HUES6 (cell line): Measurements from ENCODE around the gene TAF9.

ENCODE experiments used
- H3K27ac ChIP-seq: 2 replicates; pipeline ENCODE4 v1.7.0; 2013; ENCODE audit warnings: low read depth, mild to moderate bottlenecking, low read length, inconsistent platforms
- H3K27me3 ChIP-seq: 2 replicates; pipeline ENCODE4 v1.6.1; 2013; ENCODE audit warnings: low read length; ENCODE audit not compliant: control insufficient read depth, insufficient read depth
- H3K36me3 ChIP-seq: 2 replicates; pipeline ENCODE4 v1.6.1; 2013; ENCODE audit warnings: low read length; ENCODE audit not compliant: control insufficient read depth, insufficient read depth
- H3K4me1 ChIP-seq: 2 replicates; pipeline ENCODE4 v1.6.1; 2013; ENCODE audit warnings: low read length; ENCODE audit not compliant: control insufficient read depth, insufficient read depth
- H3K4me3 ChIP-seq: 2 replicates; pipeline ENCODE4 v1.5.1; 2013; ENCODE audit warnings: low read depth, low read length
- H3K9ac ChIP-seq: one replicate; pipeline ENCODE4 v1.6.1; 2013; ENCODE audit warnings: mild to moderate bottlenecking, low read length
- H3K9me3 ChIP-seq: 2 replicates; pipeline ENCODE4 v1.6.1; 2013; ENCODE audit warnings: low read depth, low read length; ENCODE audit not compliant: control insufficient read depth, insufficient read depth

The TAF9 gene, protein sequence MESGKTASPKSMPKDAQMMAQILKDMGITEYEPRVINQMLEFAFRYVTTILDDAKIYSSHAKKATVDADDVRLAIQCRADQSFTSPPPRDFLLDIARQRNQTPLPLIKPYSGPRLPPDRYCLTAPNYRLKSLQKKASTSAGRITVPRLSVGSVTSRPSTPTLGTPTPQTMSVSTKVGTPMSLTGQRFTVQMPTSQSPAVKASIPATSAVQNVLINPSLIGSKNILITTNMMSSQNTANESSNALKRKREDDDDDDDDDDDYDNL

GRCh38 chr5:69369340-69370121, at the start of gene TAF9, which contains the start of the genes AK6 and RAD17:
Gene TAF9, minus strand, starts transcription at chr5:69369520. Its CDS starts 3,783 bp downstream, at chr5:69365737.
Gene AK6, minus strand, starts transcription at chr5:69369520. Its CDS starts 30 bp downstream, at chr5:69369490.
Gene RAD17, plus strand, starts transcription at chr5:69369818. Its CDS starts 2,391 bp downstream, at chr5:69372209.
- Histone ChIP-seq H3K27ac (peak within 1 kb of the TSS; percentile 97), H3K4me1 (peaks cover 6% of the 10 kb centered on the region), H3K36me3 (peaks cover 36% of the 10 kb centered on the region)

GRCh38 chr5:69418554-69418953, 49.2 kb upstream of the TAF9 start:
- Histone ChIP-seq H3K4me3 (no peak overlapping the region), H3K4me1 (peaks cover 10% of the 10 kb centered on the region; the same call in 1 of the 2 replicates), H3K36me3 (peaks cover 33% of the 10 kb centered on the region), H3K27ac (no peak overlapping the region), H3K9ac (no peak overlapping the region), H3K27me3 (peaks cover 4% of the 10 kb centered on the region; the same call in 1 of the 2 replicates), H3K9me3 (peaks cover 4% of the 10 kb centered on the region)

More at GRCh38 chr5:69369340-69370121, at the start of gene TAF9, which contains the start of the genes AK6 and RAD17:
- H3K4me3 ChIP-seq = peak within 1 kb of the TSS; percentile 87
- H3K9me3 ChIP-seq = no peaks in the 10 kb centered on the region
- peak within 1 kb of the TSS; percentile 99 for H3K9ac ChIP-seq
- no peaks in the 10 kb centered on the region for H3K27me3 ChIP-seq

GRCh38 chr5:69416699-69417098, 47.4 kb upstream of the TAF9 start:
- Histone ChIP-seq H3K27ac (no peak overlapping the region), H3K4me1 (peaks cover 10% of the 10 kb centered on the region; the same call in 1 of the 2 replicates), H3K9me3 (no peaks in the 10 kb centered on the region), H3K9ac (no peak overlapping the region), H3K36me3 (peaks cover 29% of the 10 kb centered on the region), H3K27me3 (peaks cover 4% of the 10 kb centered on the region; the same call in 1 of the 2 replicates), H3K4me3 (peak overlapping the region; percentile 77)

DNA sequence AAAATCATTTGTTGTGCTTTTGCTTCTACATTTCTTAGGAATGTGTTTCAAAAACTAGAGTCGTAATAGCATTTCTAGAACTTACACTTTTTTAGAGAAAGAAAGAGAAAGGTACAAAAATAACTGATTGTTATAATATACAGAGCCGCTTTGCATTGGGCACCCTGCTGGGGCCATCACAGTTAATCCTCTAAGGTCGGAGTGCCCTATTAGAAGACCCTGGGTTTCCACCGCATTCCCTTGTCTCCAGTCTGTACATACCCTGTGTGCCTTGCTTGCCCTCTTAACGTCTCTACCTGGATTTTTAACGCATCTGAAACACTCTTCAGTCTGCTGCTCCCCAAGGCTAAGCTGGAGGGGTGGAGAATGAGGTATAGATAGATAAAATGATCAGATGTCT, 46.9 kb upstream of the TAF9 start:
- Histone ChIP-seq H3K27ac (peak overlapping the region; percentile 86; the same call in 1 of the 2 replicates), H3K27me3 (peaks cover 4% of the 10 kb centered on the region; the same call in 1 of the 2 replicates), H3K4me3 (peak overlapping the region; percentile 77), H3K9me3 (no peaks in the 10 kb centered on the region), H3K36me3 (peaks cover 34% of the 10 kb centered on the region), H3K4me1 (peaks cover 10% of the 10 kb centered on the region; the same call in 1 of the 2 replicates), H3K9ac (peak overlapping the region; percentile 86)

GRCh38 chr5:69415584-69415958, 46.3 kb upstream of the TAF9 start:
- peaks cover 4% of the 10 kb centered on the region; the same call in 1 of the 2 replicates for H3K27me3 ChIP-seq
- H3K27ac ChIP-seq = peak overlapping the region; percentile 86
- peaks cover 30% of the 10 kb centered on the region for H3K36me3 ChIP-seq
- H3K4me1 ChIP-seq = peaks cover 10% of the 10 kb centered on the region; the same call in 1 of the 2 replicates
- H3K9ac ChIP-seq = peak overlapping the region; percentile 86
- no peaks in the 10 kb centered on the region for H3K9me3 ChIP-seq
- peak overlapping the region; percentile 77 for H3K4me3 ChIP-seq

DNA sequence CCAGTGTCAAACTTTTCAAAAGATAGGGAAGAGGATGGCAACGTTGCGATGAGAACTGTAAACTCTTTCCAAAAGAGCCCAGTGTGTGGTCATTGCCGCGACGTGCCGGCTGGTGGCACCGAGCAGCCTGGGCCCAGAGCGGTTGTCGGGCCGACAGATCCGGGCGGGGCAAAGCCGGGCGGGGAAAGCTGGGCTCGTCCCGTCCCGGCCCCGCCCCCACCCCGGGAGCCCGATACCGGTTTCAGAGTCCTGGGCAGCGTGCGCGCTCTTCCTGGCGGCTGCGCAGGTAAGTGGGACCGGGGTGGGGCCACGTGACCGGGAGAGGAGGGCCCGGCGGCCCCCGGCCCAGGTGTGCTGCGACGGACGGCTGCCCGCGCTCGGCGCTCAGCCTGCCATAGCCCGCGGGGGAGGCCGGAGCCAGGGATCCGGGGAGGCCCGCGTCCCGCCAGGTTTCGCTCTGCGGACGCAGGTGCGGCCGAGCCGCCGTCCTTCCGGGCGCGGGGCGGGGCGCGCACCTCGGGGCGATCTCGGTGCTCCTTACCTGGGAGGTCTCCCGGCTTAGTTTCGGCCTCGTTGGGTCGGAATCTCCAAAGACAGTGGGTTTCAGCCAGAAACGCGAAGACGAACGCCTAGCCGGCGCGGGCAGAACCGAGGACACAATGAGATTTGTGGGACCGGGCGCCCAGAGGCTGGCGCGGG, 45.7 kb upstream of the TAF9 start, which contains the start of gene MARVELD2:
Gene MARVELD2 (plus strand): TSS at position 232 of the 699 bp plus-strand sequence. CDS start 4,270 bp downstream, outside the sequence.
- peak within 1 kb of the TSS; percentile 86 for H3K9ac ChIP-seq
- peak within 1 kb of the TSS; percentile 77 for H3K4me3 ChIP-seq
- H3K27me3 ChIP-seq = peaks cover 4% of the 10 kb centered on the region; the same call in 1 of the 2 replicates
- peaks cover 31% of the 10 kb centered on the region for H3K36me3 ChIP-seq
- no peaks in the 10 kb centered on the region for H3K9me3 ChIP-seq
- peak within 1 kb of the TSS; percentile 86 for H3K27ac ChIP-seq
- H3K4me1 ChIP-seq = peaks cover 10% of the 10 kb centered on the region; the same call in 1 of the 2 replicates

GRCh38 chr5:69404659-69405330, 35.5 kb upstream of the TAF9 start:
- no peak overlapping the region for H3K4me3 ChIP-seq
- H3K9me3 ChIP-seq = no peaks in the 10 kb centered on the region
- H3K27me3 ChIP-seq = no peaks in the 10 kb centered on the region
- H3K4me1 ChIP-seq = no peaks in the 10 kb centered on the region
- H3K36me3 ChIP-seq = peaks cover 33% of the 10 kb centered on the region
- H3K9ac ChIP-seq = no peak overlapping the region
- H3K27ac ChIP-seq = no peak overlapping the region

DNA sequence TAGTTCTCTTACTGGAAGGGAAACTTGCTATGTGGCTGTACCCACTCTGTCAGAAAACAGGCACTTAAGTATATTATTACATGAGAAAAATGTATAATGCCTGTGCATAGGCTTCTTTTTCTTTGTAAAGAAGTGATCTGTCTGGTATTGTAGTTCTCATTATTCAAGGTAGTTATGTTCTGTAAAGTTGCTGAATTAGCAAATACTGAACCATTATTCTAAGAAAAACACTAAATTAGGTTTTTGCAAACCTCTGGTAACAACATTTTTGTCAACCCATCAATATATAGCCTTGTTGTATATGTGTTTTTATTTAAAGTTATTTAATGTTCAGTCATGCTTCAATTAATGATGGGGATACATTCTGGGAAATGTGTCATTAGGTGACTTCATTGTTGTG, 9.1 kb upstream of the TAF9 start:
- peaks cover 75% of the 10 kb centered on the region for H3K36me3 ChIP-seq
- H3K4me1 ChIP-seq = no peaks in the 10 kb centered on the region
- H3K9me3 ChIP-seq = no peaks in the 10 kb centered on the region
- H3K27ac ChIP-seq = no peak overlapping the region
- H3K9ac ChIP-seq = no peak overlapping the region
- no peak overlapping the region for H3K4me3 ChIP-seq
- no peaks in the 10 kb centered on the region for H3K27me3 ChIP-seq

DNA sequence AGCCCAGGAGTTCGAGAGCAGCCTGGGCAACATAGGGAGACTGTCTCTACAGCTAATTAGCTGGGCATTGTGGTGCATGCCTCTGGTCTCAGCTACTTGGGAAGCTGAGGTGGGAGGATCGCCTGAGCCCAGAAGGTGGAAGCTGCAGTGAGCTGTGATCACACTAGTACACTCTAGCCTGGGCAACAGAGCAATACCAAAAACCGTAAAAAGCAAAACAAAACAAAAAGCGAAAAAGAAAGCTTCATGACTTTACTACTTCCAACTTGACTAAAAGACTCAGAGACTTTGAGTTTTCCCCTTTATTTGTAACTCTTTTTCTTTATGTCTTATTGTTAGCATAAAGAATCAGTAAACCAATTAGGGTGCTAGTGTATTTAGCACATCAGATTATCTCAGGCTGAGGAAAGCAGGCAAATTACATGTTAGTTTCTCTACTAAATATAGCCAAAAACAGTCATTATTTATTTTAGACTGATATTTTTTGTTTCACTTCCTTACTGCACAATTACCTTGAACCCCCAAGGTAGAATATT, 5.7 kb upstream of the TAF9 start:
- Histone ChIP-seq H3K27ac (no peak overlapping the region), H3K36me3 (peaks cover 48% of the 10 kb centered on the region), H3K4me1 (no peaks in the 10 kb centered on the region), H3K27me3 (no peaks in the 10 kb centered on the region), H3K4me3 (no peak overlapping the region), H3K9ac (no peak overlapping the region), H3K9me3 (no peaks in the 10 kb centered on the region)

GRCh38 chr5:69372394-69372793, 3.1 kb upstream of the TAF9 start:
- Histone ChIP-seq H3K36me3 (peaks cover 30% of the 10 kb centered on the region), H3K9ac (no peak overlapping the region), H3K4me3 (no peak overlapping the region)

More at GRCh38 chr5:69372394-69372793, 3.1 kb upstream of the TAF9 start:
- no peak overlapping the region for H3K27ac ChIP-seq
- H3K9me3 ChIP-seq = no peaks in the 10 kb centered on the region
- H3K27me3 ChIP-seq = no peaks in the 10 kb centered on the region
- peaks cover 6% of the 10 kb centered on the region for H3K4me1 ChIP-seq
